Psoas muscle (tissue), 8 donors: Measurements from ENCODE around the gene DYNC1LI2. TPM values are rescaled to one million over a fixed set of nuclear protein-coding genes. Genes with fewer than 3 reads are reported as not detected.

Source experiments
- ATAC-seq, 4 donors: fragments of 200-7000 bp; cut with Tn5 transposase; one replicate each; pipeline ENCODE4 v1.9.1; 2020; ENCODE audit warnings: moderate library complexity in 3 of 4, mild to moderate bottlenecking in 2 of 4
- DNase-seq, 2 donors: peaks; one replicate each; pipeline ENCODE4 v3.0.0-alpha.2; 2020
- H3K27ac ChIP-seq: fragments of 200-600 bp; one replicate; pipeline ENCODE4 v1.8.0; 2022
- H3K27me3 ChIP-seq, 3 donors: fragments of 200-600 bp in 1 of 3; one replicate each; pipeline versions ENCODE4 v1.6.1 to v1.8.0; 2013 to 2022; ENCODE audit warnings: low read length in 2 of 3, mild to moderate bottlenecking in 2 of 3, moderate library complexity in 1 of 3; ENCODE audit not compliant: insufficient read depth in 3 of 3
- H3K36me3 ChIP-seq, 2 donors: fragments of 200-600 bp in 1 of 2; one replicate each; pipeline versions ENCODE4 v1.6.1 to v1.8.0; 2013 to 2022; ENCODE audit warnings: low read depth in 1 of 2, mild to moderate bottlenecking in 1 of 2, moderate library complexity in 1 of 2; ENCODE audit not compliant: insufficient read depth in 1 of 2
- H3K4me1 ChIP-seq: fragments of 200-600 bp; one replicate; pipeline ENCODE4 v1.8.0; 2022
- H3K4me3 ChIP-seq: fragments of 200-600 bp; one replicate; pipeline ENCODE4 v1.8.0; 2022; ENCODE audit warnings: mild to moderate bottlenecking
- H3K9me3 ChIP-seq: fragments of 200-600 bp; one replicate; pipeline ENCODE4 v1.8.0; 2022
- CTCF ChIP-seq: fragments of 200-600 bp; IDR thresholded peaks from one replicate; pipeline ENCODE4 v1.8.0; 2022; ENCODE audit warnings: antibody characterized with exemption
- WGBS, 3 donors: extraction: QIAGEN DNeasy Blood & Tissue Kit; methylation state at CpG; one replicate each; pipeline versions ENCODE4 v1.1.6 to v1.1.7; 2013; 5-methylcytosine and 5-hydroxymethylcytosine counted together
- intact Hi-C, 2 donors: fragments of 100-400 bp; cut with DNase I; formaldehyde crosslinking; loops; one replicate each; pipeline versions ENCODE4 v1.11.0 to v1.14.2; 2022
- polyA plus RNA-seq, 3 donors: library from polyadenylated mRNA; stranded (reverse); fragments of 200-250 nt; gene quantifications; one replicate each; pipeline ENCODE4 v1.2.3, GENCODE V29; 2013
- total RNA-seq, 4 donors: library from RNA; stranded (reverse); fragmentation: NEBNext Ultra II Directional in 2 of 4; extraction: Animal tissue kit (Norgen Biotek cat#: 25700) in 2 of 4; gene quantifications; one replicate each; pipeline versions ENCODE4 v1.2.1 to v1.2.4, GENCODE V29; 2021 to 2023
- donor health status: healthy with polysubstance abuse.
- donor health status: DM: no; HTN: no; CAD: no; lungs with moderate emphysema.
- donor health status: Bipolar disorder and iron deficiency.
- donor health status: healthy.
- donor health status: DM: yes; HTN: yes; CAD: no.
- donor health status: DM: no; HTN: no; CAD: no.
- donor health status: DM: no; HTN: no; CAD: no.
- donor health status: DM: yes; HTN: yes; CAD: no.

The DYNC1LI2 gene
- total and polyA plus RNA-seq, 7 donors: 30.8 to 76.0 (median 63.5) TPM

DNA sequence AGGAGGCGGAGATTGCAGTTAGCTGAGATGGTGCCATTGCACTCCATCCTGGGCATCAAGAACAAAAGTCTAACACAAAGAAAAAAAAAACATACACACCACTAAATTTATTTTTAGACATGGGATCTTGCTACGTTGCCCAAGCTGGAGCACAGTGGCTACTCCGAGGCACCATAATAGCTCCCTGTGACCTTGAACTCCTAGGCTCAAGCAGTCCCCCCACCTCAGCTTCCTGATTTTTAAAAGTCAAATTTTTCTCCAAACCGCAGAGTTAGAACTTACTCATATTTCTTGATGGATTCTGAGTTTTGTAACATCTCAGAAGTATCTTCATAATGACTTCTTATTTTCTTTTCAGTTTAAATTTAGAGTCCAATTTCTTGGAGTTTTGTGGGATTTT lies 58.3 kb downstream of the DYNC1LI2 start:
- 64 to 86% (median 70%) methylated on average over 4 of the region's 4 CpGs for WGBS, 3 donors
- no peak for TF ChIP-seq CTCF
- DNase-seq (no peak), ATAC-seq (no peak)
- intact Hi-C loops: loop anchor here in 1 of 2 donors (10.0 kb wide), 1 partner anchor 78 kb away; no protein-coding TSS in a partner anchor
- H3K4me1 ChIP-seq: peaks cover 11% of the 10 kb centered on the region
- H3K27me3 ChIP-seq: no peaks in the 10 kb centered on the region
- H3K36me3 ChIP-seq: no peaks in the 10 kb centered on the region
- H3K9me3 ChIP-seq: no peaks in the 10 kb centered on the region
- no peak overlapping the region for H3K4me3 ChIP-seq
- no peak overlapping the region for H3K27ac ChIP-seq

DNA sequence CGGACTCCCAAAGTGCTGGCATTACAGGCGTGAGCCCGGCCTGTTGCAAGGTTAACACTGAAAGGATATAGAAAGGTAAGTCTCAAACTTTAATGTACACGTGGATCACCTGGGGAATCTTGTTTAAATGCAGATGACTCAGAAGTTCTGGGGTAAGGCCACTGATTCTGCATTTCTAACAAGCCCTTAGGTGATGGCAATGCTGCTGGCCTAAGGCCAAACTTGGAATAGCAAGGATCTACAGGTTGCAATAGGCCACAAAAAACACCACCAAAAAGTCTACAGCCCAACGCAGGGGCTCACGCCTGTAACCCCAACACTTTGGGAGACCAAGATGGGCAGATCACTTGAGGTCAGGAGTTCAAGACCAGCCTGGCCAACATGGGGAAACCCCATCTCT lies 59.1 kb downstream of the DYNC1LI2 start:
- intact Hi-C loops: loop anchor here in 1 of 2 donors (10.0 kb wide), 1 partner anchor 78 kb away; no protein-coding TSS in a partner anchor
- ATAC-seq: no peak
- DNase-seq: no peak
- H3K27me3 ChIP-seq: no peaks in the 10 kb centered on the region
- TF ChIP-seq CTCF: no peak
- H3K4me3 ChIP-seq: no peak overlapping the region
- H3K36me3 ChIP-seq: no peaks in the 10 kb centered on the region
- H3K9me3 ChIP-seq: no peaks in the 10 kb centered on the region
- 91 to 97% (median 93%) methylated on average over 6 of the region's 6 CpGs for WGBS, 3 donors
- no peak overlapping the region for H3K27ac ChIP-seq
- peaks cover 11% of the 10 kb centered on the region for H3K4me1 ChIP-seq

- Histone ChIP-seq H3K4me3 (no peak overlapping the region), H3K36me3 (no peaks in the 10 kb centered on the region), H3K9me3 (no peaks in the 10 kb centered on the region), H3K27me3 (no peaks in the 10 kb centered on the region), H3K27ac (no peak overlapping the region), H3K4me1 (peaks cover 11% of the 10 kb centered on the region)
- DNase-seq (no peak), ATAC-seq (no peak)
- WGBS, 3 donors: 96 to 97% (median 96%) methylated on average over 6 of the region's 6 CpGs
- intact Hi-C loops: loop anchor here in 1 of 2 donors (10.0 kb wide), 1 partner anchor 76 kb away; no protein-coding TSS in a partner anchor
- TF ChIP-seq CTCF: no peak
Measured at GRCh38 chr16:66691234-66691633, 60.2 kb downstream of the DYNC1LI2 start.

DNA sequence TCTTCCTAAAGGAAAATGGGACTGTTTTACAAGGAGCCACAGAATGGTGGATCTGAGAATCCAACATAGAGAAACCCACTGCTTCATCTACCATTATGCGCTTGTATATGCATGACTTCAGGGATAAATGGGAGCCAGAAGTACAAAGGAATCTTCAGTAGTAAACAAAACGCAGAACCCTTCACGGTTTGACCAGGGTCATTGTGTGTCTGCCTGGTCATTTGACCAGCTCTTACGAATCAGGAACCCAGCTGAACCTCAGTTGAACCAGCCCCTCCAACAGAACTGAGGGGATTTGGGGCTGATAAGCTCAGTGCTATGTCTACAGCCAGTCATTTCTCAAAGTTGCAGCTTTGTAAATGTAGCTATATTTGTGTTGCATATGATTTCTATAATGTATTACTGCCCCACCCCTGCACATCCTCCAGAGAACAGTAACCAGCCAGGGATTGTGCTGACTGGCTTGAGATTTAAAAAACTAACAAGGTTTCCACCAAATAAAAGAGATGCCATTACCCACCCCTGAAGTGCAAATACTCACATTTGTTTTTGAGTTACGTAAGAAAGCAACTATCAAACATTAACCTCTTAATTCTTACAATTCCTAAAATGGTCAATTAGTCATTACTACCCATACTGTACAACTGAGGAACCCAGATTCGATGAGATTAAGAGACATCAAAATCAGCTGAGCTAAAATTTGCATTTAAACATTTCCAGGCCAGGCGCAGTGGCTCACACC lies 61.1 kb downstream of the DYNC1LI2 start:
- ATAC-seq: no peak

More for the DNA sequence above, 61.1 kb downstream of the DYNC1LI2 start:
- no peak overlapping the region for H3K27ac ChIP-seq
- no peaks in the 10 kb centered on the region for H3K27me3 ChIP-seq
- peaks cover 5% of the 10 kb centered on the region for H3K4me1 ChIP-seq
- intact Hi-C loops: loop anchor here in 1 of 2 donors (10.0 kb wide), 1 partner anchor 75 kb away; no protein-coding TSS in a partner anchor
- TF ChIP-seq CTCF: no peak
- no peak overlapping the region for H3K4me3 ChIP-seq
- no peaks in the 10 kb centered on the region for H3K9me3 ChIP-seq
- H3K36me3 ChIP-seq: no peaks in the 10 kb centered on the region
- WGBS, 3 donors: 80 to 86% (median 83%) methylated on average over 7 of the region's 7 CpGs
- DNase-seq: no peak
